GM10847 (cell line): ENCODE results near the gene PHF12.

Experiments
- POLR2A ChIP-seq: IDR thresholded peaks from 2 replicates; pipeline ENCODE4 v1.6.1; 2011; ENCODE audit not compliant: insufficient read length; ENCODE audit errors: extremely low read depth

PHF12 gene

DNA sequence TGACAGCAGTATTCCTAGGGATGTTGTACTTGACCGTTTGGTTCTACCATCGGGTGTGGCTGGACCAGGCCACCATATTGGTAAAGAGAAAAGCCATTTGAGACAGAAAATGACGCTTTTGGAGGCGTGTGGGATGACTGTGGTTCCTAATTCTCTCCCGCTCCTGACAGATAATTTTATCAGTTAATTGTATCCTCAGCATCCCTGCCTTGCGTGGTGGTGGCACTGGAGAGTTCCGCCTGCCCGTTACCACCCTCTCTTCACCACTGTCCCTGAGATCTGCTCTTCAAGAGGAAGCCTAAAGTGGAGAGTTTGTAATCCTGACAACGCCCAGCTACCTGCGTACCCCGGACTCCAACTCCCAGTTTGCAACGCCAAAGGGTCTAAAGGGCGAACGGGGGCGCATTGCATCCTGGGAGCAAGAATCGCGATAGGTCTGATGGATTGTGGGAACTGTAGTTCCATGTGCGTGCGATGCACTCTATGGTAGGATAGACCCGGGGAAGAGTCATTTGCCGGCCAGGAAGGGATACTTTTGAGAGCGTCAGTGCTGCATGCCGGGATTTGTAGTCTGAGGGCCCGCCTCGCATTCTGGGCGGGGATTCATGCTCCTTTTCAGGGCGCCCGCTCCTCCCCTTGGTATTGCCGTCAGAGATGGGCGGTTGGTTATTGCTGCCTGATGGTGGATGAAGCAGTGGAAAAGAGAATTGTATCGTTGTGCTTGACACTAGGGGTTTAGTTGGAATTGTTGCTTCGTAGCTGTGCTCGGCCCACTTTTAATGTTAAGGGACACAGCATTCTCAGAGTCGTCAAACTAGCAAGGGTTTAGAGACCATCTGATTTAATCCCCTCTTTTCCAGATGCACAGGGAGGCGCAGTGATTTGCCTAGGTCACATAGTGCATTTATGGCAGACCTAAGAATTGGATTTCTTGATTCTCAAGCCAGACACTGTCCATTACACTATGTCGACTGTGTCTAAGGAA lies 965 bp upstream of the PHF12 start:
- TF ChIP-seq POLR2A: peak; percentile 32

DNA sequence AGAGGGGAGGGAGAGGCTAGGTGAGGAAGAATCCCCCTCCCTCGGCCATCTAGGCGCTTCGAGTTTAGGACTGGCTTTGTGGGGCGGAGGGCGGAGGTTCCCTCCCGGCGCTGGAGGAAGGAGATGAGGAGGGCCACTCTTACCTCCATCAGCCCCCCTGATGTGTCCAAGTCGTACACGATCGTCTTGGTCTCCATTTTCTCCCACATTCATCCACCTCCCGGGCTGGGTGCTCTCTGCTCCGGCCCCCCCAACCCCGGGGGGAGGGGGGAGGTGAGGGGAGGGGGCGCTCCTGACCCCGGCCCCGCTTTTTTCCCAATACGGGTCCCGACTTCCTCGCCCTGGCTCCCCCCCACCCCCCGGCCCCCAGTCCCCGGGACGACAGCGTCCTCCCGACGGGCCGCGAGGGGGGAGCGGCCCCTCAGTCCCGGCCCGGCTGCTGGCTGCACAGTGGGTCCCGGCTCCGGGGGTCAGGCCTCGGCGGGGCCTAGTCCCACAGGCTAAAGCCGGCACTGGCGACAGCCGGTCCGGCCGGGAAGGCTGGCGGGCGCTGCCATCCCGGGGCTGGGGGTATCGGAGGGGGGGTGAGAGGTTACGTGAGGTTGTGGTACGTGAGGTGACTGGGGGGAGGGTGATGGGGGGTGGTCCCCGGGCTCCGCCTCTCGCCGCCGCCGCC lies 428 bp downstream of the PHF12 start:
- TF ChIP-seq POLR2A: no peak

DNA sequence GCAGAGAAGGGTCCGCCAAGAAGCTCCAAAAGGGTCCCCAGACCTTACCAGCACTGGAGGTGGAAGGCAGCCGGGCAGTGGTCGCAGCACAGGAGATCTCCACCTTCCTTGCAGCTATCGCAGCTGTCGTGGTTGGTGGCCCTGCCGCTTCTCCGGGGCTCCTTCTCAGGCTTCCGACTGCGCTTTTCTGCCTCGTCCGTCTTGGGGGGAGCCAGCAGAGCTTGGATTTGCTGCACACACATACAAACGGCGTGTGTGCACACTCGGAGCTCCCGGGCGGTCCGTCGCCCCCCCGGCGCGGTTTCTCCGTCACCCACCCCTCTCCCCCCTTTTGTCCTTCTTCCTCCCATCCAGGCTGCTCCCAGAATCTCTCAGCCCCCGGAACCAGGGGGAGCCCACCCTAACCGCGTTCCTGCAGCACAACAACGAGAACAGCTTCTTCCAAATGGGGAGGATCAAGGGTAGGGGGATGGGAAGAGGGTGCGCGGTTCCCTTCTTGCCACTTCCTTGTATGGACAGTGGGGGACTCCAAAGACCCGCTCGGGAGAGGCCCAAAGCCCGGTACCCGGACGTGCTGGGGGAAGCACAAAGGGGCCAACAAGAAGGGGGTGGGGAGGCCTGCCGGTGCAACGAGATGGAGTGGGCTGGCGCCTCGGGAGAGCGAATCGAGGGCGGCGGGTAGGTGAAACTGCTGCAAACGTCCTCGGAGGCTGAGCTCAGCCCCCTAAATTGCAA lies 1.1 kb downstream of the PHF12 start:
- TF ChIP-seq POLR2A: no peak

- peak; percentile 41 for TF ChIP-seq POLR2A
These were observed 1.9 kb downstream of the PHF12 start for GRCh38 chr17:28949185-28950016.

DNA sequence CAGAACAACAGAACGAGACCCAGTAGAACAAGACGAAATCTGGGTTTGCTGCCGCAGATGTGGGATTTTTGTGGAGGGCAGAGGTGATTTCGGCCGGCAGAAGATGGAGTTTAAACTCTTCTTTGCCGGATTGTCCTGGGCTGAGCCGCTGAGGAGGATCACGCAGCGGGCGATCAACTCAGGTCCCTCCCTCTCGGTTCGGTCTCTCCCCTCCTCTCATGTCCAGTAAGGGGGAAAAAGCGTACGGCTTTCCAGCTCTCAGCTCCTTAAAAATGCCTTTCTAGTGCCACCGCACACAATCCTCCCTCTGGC lies 2.5 kb downstream of the PHF12 start:
- no peak for TF ChIP-seq POLR2A

DNA sequence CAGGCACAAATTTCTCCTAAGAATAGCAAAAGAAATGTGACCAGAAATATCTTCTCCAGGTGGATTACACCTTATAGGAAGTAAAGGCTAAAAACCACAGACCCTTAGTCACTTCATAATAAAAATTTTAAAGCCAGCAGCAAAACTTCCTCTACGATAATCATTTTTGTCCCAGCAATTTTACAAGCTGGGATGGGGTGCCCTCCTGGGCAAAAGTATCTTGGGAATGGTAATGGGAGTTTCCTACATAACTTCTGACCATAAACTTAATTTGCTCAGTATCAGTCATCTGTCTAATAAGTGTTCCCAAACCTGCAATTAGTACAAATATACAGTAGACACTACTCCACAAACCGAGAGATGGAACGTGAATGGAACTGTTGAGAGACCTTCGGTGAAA lies 3.0 kb downstream of the PHF12 start:
- no peak for TF ChIP-seq POLR2A

- TF ChIP-seq POLR2A: no peak
These were observed 3.7 kb downstream of the PHF12 start for GRCh38 chr17:28947639-28948038.

- no peak for TF ChIP-seq POLR2A
These were observed 5.1 kb downstream of the PHF12 start for GRCh38 chr17:28946239-28946638.

- TF ChIP-seq POLR2A: no peak
These were observed 6.2 kb downstream of the PHF12 start for GRCh38 chr17:28944862-28945741.

DNA sequence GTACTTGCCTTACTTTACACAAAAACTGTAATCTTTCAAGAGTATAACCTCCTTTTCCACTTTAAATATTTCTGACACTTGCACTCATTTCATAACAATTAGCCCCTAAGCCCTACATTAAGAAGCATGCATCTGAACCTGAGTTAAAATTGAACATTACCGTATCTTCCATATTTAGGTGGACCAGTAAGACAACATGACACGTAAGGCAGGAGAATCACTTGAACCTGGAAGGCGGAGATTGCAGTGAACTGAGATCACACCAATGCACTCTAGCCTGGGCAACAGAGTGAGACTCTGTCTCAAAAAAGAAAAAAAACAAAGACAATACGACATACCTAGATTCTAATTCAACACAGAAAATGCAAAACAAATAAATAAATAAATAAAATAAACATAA lies 7.0 kb downstream of the PHF12 start:
- TF ChIP-seq POLR2A: no peak

DNA sequence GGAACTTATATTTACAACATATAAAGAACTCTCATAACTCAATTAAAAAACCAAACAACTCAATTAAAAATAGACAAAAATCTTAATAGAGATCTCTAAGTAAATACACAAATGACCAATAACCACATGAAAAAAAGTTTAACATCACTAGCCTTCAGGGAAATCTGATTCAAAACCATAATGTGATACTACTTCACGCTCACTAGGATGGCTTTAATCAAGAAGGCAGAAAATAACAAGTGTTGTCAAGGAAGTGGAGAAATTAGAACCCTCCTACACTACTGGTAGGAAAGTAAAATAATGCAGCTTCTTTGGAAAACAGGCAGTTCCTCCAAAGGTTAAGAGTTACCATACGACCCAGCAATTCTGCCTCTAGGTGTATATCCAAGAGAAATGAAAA lies 8.4 kb downstream of the PHF12 start:
- TF ChIP-seq POLR2A: no peak

DNA sequence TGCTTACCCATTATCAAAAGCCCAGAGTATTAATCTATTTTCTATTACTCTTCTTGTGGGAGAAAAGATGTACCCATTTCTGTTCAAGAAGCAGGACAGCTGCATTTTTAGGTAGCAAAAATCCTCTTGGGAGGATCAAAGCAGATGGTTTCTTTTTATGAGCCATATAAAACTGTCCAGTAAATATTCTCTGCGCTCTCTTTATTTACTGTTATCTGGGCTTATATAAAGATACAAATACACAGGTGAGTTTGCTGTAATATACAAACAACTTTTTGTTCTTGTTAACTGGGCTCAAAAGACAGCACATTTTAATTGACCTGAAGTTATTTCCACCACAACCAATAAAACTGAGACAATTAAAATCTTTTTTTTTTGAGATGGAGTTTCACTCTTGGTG lies 10.1 kb downstream of the PHF12 start:
- TF ChIP-seq POLR2A: no peak

GRCh38 chr17:28940675-28941074 lies 10.6 kb downstream of the PHF12 start:
- TF ChIP-seq POLR2A: no peak

DNA sequence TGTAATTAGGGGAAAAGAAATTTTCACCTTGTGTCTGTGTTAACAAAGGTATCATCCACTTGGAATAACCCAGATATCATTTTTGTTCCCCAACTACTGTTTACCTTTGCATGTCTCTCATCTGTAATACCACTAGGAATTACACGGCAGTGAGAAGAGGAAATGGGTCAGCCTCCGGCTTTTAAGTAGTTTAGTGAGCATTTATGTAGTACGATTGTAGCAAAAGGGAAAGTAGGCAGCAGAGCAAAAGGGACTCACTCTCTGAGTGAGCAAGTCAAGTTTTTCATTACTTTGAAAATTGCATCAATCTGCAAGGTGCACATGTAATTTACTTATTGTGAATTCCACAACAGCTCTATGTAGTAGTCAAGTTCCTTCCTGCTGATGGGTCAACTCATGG lies 11.2 kb downstream of the PHF12 start:
- no peak for TF ChIP-seq POLR2A
